Calu3 (cell line): ENCODE data around the gene PHLPP2. TPM values are rescaled to one million over a fixed set of nuclear protein-coding genes. Genes with fewer than 3 reads are reported as not detected.

Experiments used
- total RNA-seq: library from RNA; stranded (reverse); gene quantifications from 2 replicates; pipeline ENCODE4 v1.2.3, GENCODE V29; 2022

PHLPP2 gene
- total RNA-seq, 1 experiment from 2014 or later = 10.0 TPM

Other genes starting within 250 kb of the PHLPP2 start
- 11.1 and 11.3 TPM in 2 replicates for gene ZNF19, start 235.4 kb downstream of the PHLPP2 start, total RNA-seq
- gene CHST4, start 198.3 kb downstream of the PHLPP2 start, total RNA-seq = 72.9 and 105 TPM in 2 replicates
- gene TAT, start 147.6 kb downstream of the PHLPP2 start, total RNA-seq = 0.10 TPM in 1 of 2 replicates, not detected in the other
- gene MARVELD3, start 98.5 kb downstream of the PHLPP2 start, total RNA-seq = 38.4 and 40.1 TPM in 2 replicates
- 144 and 152 TPM in 2 replicates for gene AP1G1, start 84.1 kb upstream of the PHLPP2 start, total RNA-seq
- gene ATXN1L, start 121.3 kb upstream of the PHLPP2 start, total RNA-seq = 44.1 and 48.1 TPM in 2 replicates
- gene ZNF821, start 159.5 kb upstream of the PHLPP2 start, total RNA-seq = 12.3 and 13.1 TPM in 2 replicates
- gene IST1, start 170.8 kb upstream of the PHLPP2 start, total RNA-seq = 252 and 269 TPM in 2 replicates